Upper lobe of left lung (tissue), 6 donors: Measurements from ENCODE around the gene TOP3B. TPM values are rescaled to one million over a fixed set of nuclear protein-coding genes. Genes with fewer than 3 reads are reported as not detected.

Source experiments
- ATAC-seq, 2 donors: fragments of 200-7000 bp; cut with Tn5 transposase; one replicate each; pipeline ENCODE4 v1.9.1; 2022; ENCODE audit warnings: mild to moderate bottlenecking in 2 of 2, moderate library complexity in 2 of 2; ENCODE audit not compliant: low FRiP score in 2 of 2
- DNase-seq, 2 donors: peaks; one replicate each; pipeline ENCODE4 v3.0.0-alpha.2; 2019 to 2020
- H3K27ac ChIP-seq, 4 donors: fragments of 200-600 bp; sonication (generic); one replicate each; pipeline ENCODE4 v1.5.1; 2016 to 2019
- H3K27me3 ChIP-seq, 4 donors: fragments of 200-600 bp; sonication (generic); one replicate each; pipeline ENCODE4 v1.5.1; 2017 to 2019
- H3K36me3 ChIP-seq, 4 donors: fragments of 200-600 bp; sonication (generic); one replicate each; pipeline ENCODE4 v1.5.1; 2016 to 2019
- H3K4me1 ChIP-seq, 4 donors: fragments of 200-600 bp; sonication (generic); one replicate each; pipeline ENCODE4 v1.5.1; 2018 to 2019
- H3K4me3 ChIP-seq, 4 donors: fragments of 200-600 bp; sonication (generic); one replicate each; pipeline ENCODE4 v1.5.1; 2017 to 2019; ENCODE audit warnings: mild to moderate bottlenecking in 2 of 4, moderate library complexity in 1 of 4
- H3K9me3 ChIP-seq, 4 donors: fragments of 200-600 bp; sonication (generic); one replicate each; pipeline ENCODE4 v1.5.1; 2018 to 2019
- EP300 ChIP-seq, 4 donors: sonication (generic); formaldehyde crosslinking; IDR thresholded peaks; one replicate each; pipeline ENCODE4 v1.5.1; 2017; ENCODE audit warnings: antibody characterized with exemption in 4 of 4, control low read depth in 2 of 4
- POLR2A ChIP-seq, 4 donors: fragments of 450-650 bp; IDR thresholded peaks; one replicate each; pipeline ENCODE4 v1.5.1; 2016 to 2017; ENCODE audit warnings: antibody characterized with exemption in 4 of 4, mild to moderate bottlenecking in 2 of 4
- POLR2AphosphoS5 ChIP-seq, 2 donors: sonication (generic); formaldehyde crosslinking; IDR thresholded peaks; one replicate each; pipeline ENCODE4 v1.5.1; 2017; ENCODE audit warnings: antibody characterized with exemption in 2 of 2
- WGBS, 2 donors: methylation state at CpG; one replicate each; pipeline ENCODE4 v1.1.5; 2017 to 2018; 5-methylcytosine and 5-hydroxymethylcytosine counted together
- total RNA-seq, 6 donors: library from RNA; depleted of rRNA in 4 of 6; stranded (reverse); fragments of >200 nt in 4 of 6; gene quantifications; one replicate each; pipeline versions ENCODE4 v1.1.0 to v1.2.1, GENCODE V29; 2016 to 2021
- TF ChIP-seq, protein P1 (sequence below), 6 experiments: fragments of 450-650 bp in 4 of 6; fragments of 200-600 bp in 2 of 6; sonication (generic) in 2 of 6; IDR thresholded peaks; one replicate each; pipeline ENCODE4 v1.5.1; 2016 to 2019; ENCODE audit warnings: antibody characterized with exemption in 6 of 6
- donor health status: DM: no; HTN: no; CAD: no; lungs with moderate emphysema.
- donor health status: DM: no; HTN: yes; CAD: no; lungs with severe emphysema.

Gene TOP3B
- total RNA-seq, 6 donors from 2014 or later, result 22.5 to 111 (median 34.0) TPM

DNA sequence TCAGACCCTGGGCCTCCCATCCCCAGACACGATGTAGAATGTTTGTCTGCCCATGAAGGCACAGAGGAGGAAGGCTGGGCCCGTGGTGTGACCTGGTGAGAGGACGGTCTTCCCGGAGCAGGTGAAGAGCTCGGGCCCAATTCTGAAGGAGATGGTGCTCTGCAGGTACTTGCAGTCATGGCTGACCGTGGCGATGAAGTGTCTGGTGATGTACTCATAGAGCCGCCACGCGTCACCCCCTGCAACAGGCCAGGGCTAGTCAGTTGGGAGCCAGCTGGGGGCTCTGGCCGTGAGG, 20.0 kb downstream of the TOP3B start:
- Histone ChIP-seq H3K27ac (no peak overlapping the region), H3K36me3 (peaks cover 33 to 99% (median 82%) of the 10 kb centered on the region in 4 donors), H3K4me3 (no peak overlapping the region), H3K9me3 (no peaks in the 10 kb centered on the region), H3K27me3 (no peaks in the 10 kb centered on the region), H3K4me1 (no peaks in the 10 kb centered on the region)
- no peak for DNase-seq
- ATAC-seq, result no peak
- TF ChIP-seq POLR2AphosphoS5 (IDR thresholded peaks at IDR 0.05), result no peak
- no peak for TF ChIP-seq POLR2A (IDR thresholded peaks at IDR 0.05)
- WGBS, 2 donors, result 91 to 95% methylated on average over 7 to 11 of the region's 11 CpGs

DNA sequence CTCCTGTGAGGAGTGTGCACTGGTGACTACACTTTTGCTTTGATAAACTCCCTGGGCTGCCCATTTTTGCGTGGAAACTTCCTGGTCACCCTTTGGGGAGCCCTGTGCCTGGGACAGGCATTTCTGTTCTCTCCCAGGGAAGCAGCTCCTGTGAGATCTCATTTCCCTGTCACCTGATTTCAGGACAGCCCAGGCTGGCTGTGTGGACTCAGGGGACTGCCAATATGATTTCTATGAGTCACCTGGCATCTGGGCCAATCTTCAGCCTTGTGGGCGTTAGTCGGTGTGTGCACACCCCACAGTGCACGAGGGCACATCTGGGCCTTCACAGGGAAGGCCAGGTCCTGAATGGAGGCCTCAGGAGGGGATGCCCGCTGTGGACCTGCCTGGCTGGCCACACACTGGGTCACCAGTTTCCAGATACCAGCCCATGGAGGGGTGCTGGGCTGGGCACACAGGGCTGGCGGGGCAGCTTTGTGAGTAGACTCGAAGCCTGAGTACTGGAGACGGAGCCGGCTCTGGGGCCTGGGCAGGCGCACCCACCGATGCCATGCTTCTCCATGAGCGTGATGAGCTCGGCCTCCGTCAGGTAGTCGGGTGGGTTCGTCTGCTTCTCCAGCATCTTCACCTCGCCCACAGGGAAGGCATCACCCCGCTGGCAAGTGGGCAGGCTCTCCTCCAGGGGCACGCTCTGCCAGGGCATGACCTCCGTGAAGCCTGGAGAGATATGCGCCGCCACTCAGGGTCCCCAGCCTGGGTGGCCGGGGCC, 20.5 kb downstream of the TOP3B start:
- no peak overlapping the region for H3K4me3 ChIP-seq
- 92 to 93% methylated on average over 10 to 22 of the region's 23 CpGs for WGBS, 2 donors
- DNase-seq (no peak), ATAC-seq (no peak)
- no peaks in the 10 kb centered on the region for H3K27me3 ChIP-seq
- H3K27ac ChIP-seq, result no peak overlapping the region
- H3K9me3 ChIP-seq, result no peaks in the 10 kb centered on the region
- no peak for TF ChIP-seq POLR2A (IDR thresholded peaks at IDR 0.05)
- TF ChIP-seq, protein P1, sequence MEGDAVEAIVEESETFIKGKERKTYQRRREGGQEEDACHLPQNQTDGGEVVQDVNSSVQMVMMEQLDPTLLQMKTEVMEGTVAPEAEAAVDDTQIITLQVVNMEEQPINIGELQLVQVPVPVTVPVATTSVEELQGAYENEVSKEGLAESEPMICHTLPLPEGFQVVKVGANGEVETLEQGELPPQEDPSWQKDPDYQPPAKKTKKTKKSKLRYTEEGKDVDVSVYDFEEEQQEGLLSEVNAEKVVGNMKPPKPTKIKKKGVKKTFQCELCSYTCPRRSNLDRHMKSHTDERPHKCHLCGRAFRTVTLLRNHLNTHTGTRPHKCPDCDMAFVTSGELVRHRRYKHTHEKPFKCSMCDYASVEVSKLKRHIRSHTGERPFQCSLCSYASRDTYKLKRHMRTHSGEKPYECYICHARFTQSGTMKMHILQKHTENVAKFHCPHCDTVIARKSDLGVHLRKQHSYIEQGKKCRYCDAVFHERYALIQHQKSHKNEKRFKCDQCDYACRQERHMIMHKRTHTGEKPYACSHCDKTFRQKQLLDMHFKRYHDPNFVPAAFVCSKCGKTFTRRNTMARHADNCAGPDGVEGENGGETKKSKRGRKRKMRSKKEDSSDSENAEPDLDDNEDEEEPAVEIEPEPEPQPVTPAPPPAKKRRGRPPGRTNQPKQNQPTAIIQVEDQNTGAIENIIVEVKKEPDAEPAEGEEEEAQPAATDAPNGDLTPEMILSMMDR (IDR thresholded peaks at IDR 0.05), result no peak
- no peak for TF ChIP-seq EP300 (IDR thresholded peaks at IDR 0.05)
- TF ChIP-seq POLR2AphosphoS5 (IDR thresholded peaks at IDR 0.05), result no peak
- peaks cover 28 to 94% (median 77%) of the 10 kb centered on the region in 4 donors for H3K36me3 ChIP-seq
- H3K4me1 ChIP-seq, result no peaks in the 10 kb centered on the region

- H3K27me3 ChIP-seq, result no peaks in the 10 kb centered on the region
- no peaks in the 10 kb centered on the region for H3K9me3 ChIP-seq
- H3K4me1 ChIP-seq, result no peaks in the 10 kb centered on the region
- ATAC-seq (no peak), DNase-seq (no peak)
- TF ChIP-seq EP300 (IDR thresholded peaks at IDR 0.05) (no peak), POLR2AphosphoS5 (IDR thresholded peaks at IDR 0.05) (no peak), POLR2A (IDR thresholded peaks at IDR 0.05) (no peak)
- TF ChIP-seq, protein P1 (IDR thresholded peaks at IDR 0.05), result no peak
- H3K27ac ChIP-seq, result no peak overlapping the region
- H3K36me3 ChIP-seq, result peaks cover 23 to 86% (median 69%) of the 10 kb centered on the region in 4 donors
- no peak overlapping the region for H3K4me3 ChIP-seq
- 80 to 93% methylated on average over 2 to 18 of the region's 18 CpGs for WGBS, 2 donors
These were observed 21.3 kb downstream of the TOP3B start for GRCh38 chr22:21961127-21961867.

GRCh38 chr22:21960200-21961126, 22.1 kb downstream of the TOP3B start:
- Histone ChIP-seq H3K4me3 (no peak overlapping the region), H3K9me3 (no peaks in the 10 kb centered on the region), H3K4me1 (no peaks in the 10 kb centered on the region), H3K36me3 (peaks cover 23 to 78% (median 61%) of the 10 kb centered on the region in 4 donors), H3K27me3 (no peaks in the 10 kb centered on the region), H3K27ac (no peak overlapping the region)
- ATAC-seq (no peak), DNase-seq (no peak)
- 90 to 91% methylated on average over 11 to 15 of the region's 24 CpGs for WGBS, 2 donors
- TF ChIP-seq, protein P1 (IDR thresholded peaks at IDR 0.05), result no peak
- TF ChIP-seq POLR2A (IDR thresholded peaks at IDR 0.05), result no peak
- TF ChIP-seq EP300 (IDR thresholded peaks at IDR 0.05), result no peak
- TF ChIP-seq POLR2AphosphoS5 (IDR thresholded peaks at IDR 0.05), result no peak
